ENCODE results near the gene FOXM1.

The FOXM1 gene

DNA sequence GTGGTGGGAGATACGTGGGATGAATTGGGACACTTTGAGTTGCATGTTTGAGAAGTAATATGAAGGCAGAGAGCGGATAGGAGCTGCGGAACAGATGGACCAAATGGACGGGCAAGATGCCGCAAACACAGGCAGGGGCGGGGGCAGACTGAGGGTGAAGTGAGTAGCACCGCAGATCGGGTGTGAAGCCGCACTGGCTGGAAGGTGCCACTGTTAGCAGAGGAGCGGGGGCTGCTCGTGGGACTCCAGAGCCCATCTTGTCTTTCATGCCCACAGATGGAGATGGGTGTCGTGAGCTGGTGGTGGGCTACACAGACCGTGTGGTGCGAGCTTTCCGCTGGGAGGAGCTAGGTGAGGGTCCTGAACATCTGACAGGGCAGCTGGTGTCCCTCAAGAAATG, 57.2 kb downstream of the FOXM1 start:
- Histone ChIP-seq H4K91ac (ENCODE audit: low read depth, low read length, poor library complexity) (no peak overlapping the region), H2BK12ac (ENCODE audit: low read length) (no peak overlapping the region), H4K8ac (ENCODE audit: low read depth, low read length) (no peak overlapping the region), H3K23ac (ENCODE audit: low read depth, low read length, poor library complexity) (peak overlapping the region; percentile 53), H2BK15ac (ENCODE audit: low read length) (no peak overlapping the region), H3K36me3 (replicated peaks in 1 of 2; ENCODE audit: control insufficient read depth in 2 of 2, insufficient read depth in 2 of 2, low read length in 2 of 2) (peaks cover 38 to 80% of the 10 kb centered on the region in 2 donors), H3K4ac (ENCODE audit: low read length) (no peak overlapping the region), H2AK5ac (ENCODE audit: low read depth, low read length) (no peak overlapping the region), H3K4me3 (ENCODE audit: low read length in 2 of 2) (no peak overlapping the region), H2BK5ac (ENCODE audit: low read length) (no peak overlapping the region), H2AFZ (ENCODE audit: low read length) (no peak overlapping the region), H3K79me1 (ENCODE audit: low read depth, low read length) (no peaks in the 10 kb centered on the region), H3K18ac (ENCODE audit: low read length) (peak overlapping the region; percentile 16), H3K4me2 (ENCODE audit: insufficient read depth, low read length, poor library complexity, severe bottlenecking) (no peak overlapping the region), H3K27me3 (ENCODE audit: control insufficient read depth in 3 of 3, insufficient read depth in 3 of 3, low read depth in 1 of 3, low read length in 3 of 3) (no peaks in the 10 kb centered on the region), H3K9me3 (replicated peaks in 1 of 2; ENCODE audit: control insufficient read depth in 2 of 2, insufficient read depth in 1 of 2, low read depth in 1 of 2, low read length in 2 of 2) (no peaks in the 10 kb centered on the region), H3K14ac (ENCODE audit: low read length) (no peak overlapping the region), H3K9ac (ENCODE audit: low read depth, low read length, poor library complexity) (no peak overlapping the region), H3K4me1 (ENCODE audit: control insufficient read depth in 2 of 2, insufficient read depth in 1 of 2, low read depth in 1 of 2, low read length in 2 of 2) (peaks cover 5 to 7% of the 10 kb centered on the region in 2 donors), H3K27ac (replicated peaks; ENCODE audit: low read length) (no peak overlapping the region), H2BK120ac (ENCODE audit: low read depth, low read length) (no peak overlapping the region)
- no peak for DNase-seq (ENCODE audit: low spot score)
- no CpG with 5 or more reads among the region's 15 CpGs for WGBS, 2 donors (ENCODE audit: extremely low coverage in 2 of 2, insufficient read length in 2 of 2, insufficient replicate concordance in 1 of 2)

DNA sequence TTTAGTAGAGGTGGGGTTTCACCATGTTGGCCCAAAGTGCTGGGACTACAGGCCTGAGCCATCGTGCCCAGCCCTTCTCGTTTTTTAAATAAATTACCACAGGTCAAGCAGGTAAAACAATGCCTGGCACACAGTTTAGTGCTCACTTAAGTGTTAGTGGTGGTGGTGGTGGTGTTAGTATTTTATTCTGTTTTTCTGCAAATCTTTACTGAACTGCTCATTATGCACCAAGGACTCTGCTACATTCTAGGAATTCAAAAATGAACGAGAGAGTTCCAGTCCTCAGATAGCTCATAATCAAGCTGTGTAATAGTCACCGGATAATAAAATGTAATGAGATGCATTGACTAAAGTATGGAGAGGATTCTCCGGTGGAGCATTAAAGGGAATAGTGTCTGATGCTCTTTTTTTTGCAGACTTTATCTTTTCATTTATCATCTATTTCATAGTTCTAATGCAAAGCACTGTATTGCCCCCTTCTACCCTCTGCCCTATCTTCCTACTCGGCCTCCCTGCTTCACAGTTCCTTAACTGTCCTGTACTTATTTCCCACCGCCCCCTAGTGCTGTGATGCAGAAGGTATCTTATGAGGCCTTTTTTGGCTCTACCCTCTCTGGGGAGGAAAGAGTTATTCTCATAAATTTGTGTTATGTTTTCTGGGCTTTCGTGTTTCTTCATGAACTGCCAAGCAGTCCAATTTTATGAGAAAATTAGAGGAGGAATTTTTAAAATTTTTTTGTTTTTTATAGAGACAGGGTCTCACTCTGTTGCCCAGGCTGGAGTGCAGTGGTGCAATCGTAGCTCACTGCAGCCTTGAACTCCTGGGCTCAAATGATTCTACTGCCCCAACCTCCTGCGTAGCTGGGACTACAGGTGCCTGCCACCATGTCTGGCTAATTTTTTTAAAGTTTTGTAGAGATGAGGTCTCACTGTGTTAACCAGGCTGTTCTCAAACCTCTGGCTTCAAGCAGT, 63.5 kb downstream of the FOXM1 start:
- Histone ChIP-seq H3K14ac (ENCODE audit: low read length) (no peak overlapping the region), H3K27ac (replicated peaks; ENCODE audit: low read length) (peak overlapping the region; percentile 95), H4K91ac (ENCODE audit: low read depth, low read length, poor library complexity) (no peak overlapping the region), H2BK12ac (ENCODE audit: low read length) (no peak overlapping the region), H2BK5ac (ENCODE audit: low read length) (no peak overlapping the region), H2AFZ (ENCODE audit: low read length) (peak overlapping the region; percentile 92), H3K9ac (ENCODE audit: low read depth, low read length, poor library complexity) (no peak overlapping the region), H3K4me2 (ENCODE audit: insufficient read depth, low read length, poor library complexity, severe bottlenecking) (peak overlapping the region; percentile 79), H3K4me1 (ENCODE audit: control insufficient read depth in 2 of 2, insufficient read depth in 1 of 2, low read depth in 1 of 2, low read length in 2 of 2) (peaks cover 0 to 6% of the 10 kb centered on the region in 2 donors), H3K36me3 (replicated peaks in 1 of 2; ENCODE audit: control insufficient read depth in 2 of 2, insufficient read depth in 2 of 2, low read length in 2 of 2) (peaks cover 9 to 21% of the 10 kb centered on the region in 2 donors), H3K9me3 (replicated peaks in 1 of 2; ENCODE audit: control insufficient read depth in 2 of 2, insufficient read depth in 1 of 2, low read depth in 1 of 2, low read length in 2 of 2) (no peaks in the 10 kb centered on the region), H3K79me1 (ENCODE audit: low read depth, low read length) (no peaks in the 10 kb centered on the region), H3K27me3 (ENCODE audit: control insufficient read depth in 3 of 3, insufficient read depth in 3 of 3, low read depth in 1 of 3, low read length in 3 of 3) (no peaks in the 10 kb centered on the region), H2BK120ac (ENCODE audit: low read depth, low read length) (no peak overlapping the region), H3K23ac (ENCODE audit: low read depth, low read length, poor library complexity) (no peak overlapping the region), H4K8ac (ENCODE audit: low read depth, low read length) (no peak overlapping the region), H3K4me3 (ENCODE audit: low read length in 2 of 2) (peak overlapping the region; percentile 77 to 96), H3K18ac (ENCODE audit: low read length) (no peak overlapping the region), H2BK15ac (ENCODE audit: low read length) (no peak overlapping the region), H3K4ac (ENCODE audit: low read length) (no peak overlapping the region), H2AK5ac (ENCODE audit: low read depth, low read length) (no peak overlapping the region)
- no CpG with 5 or more reads among the region's 10 CpGs for WGBS, 2 donors (ENCODE audit: extremely low coverage in 2 of 2, insufficient read length in 2 of 2, insufficient replicate concordance in 1 of 2)
- no peak for DNase-seq (ENCODE audit: low spot score)

DNA sequence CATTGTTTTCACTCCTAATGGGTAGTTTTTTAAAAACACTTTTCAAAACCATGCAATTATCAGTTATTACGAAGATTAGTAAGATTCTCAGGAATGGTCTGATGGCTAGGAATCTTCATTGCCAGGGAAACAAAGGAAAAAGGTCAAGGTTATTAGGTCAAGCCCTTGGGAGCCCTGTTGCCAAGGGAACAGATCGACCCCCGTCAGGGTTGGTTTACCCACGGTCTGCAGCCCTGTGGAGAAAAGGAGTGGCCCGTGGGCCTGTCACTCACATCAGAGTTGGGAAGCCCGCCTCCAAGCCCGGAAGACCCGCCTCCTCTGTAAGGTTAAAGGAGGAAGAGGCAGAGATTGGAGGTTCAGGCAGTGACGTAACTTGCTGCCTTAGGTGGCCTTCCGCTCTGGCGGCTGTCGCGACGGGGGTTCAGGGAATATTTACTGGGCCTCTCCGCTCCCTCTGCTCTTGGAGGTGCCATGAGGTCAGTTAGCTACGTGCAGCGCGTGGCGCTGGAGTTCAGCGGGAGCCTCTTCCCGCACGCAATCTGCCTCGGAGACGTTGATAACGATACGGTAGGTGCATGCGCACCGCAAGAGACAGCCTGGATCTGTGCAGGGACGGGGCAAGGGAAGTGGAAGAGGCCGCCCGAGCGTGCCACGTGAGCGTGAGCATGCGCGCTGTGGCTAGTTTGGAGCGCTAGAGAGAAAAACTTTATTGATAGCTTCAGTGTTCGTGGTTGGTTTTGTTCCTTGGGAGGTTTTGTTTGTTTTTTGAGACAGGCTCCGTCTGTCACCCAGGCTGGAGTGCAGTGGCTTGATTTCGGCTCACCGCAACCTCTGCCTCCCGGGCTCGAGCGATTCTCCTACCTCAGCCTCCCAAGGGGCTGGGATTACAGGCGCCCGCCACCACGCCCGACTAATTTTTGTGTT, 64.4 kb downstream of the FOXM1 start, which contains the start of gene ITFG2:
ITFG2 (plus strand) TSS at position 379 of the 924 bp plus-strand sequence; CDS start at position 472, 93 bp downstream.
- peaks cover under 1 to 12% of the 10 kb centered on the region in 2 donors for H3K36me3 ChIP-seq (replicated peaks in 1 of 2; ENCODE audit: control insufficient read depth in 2 of 2, insufficient read depth in 2 of 2, low read length in 2 of 2)
- peak; percentile 98 for DNase-seq (ENCODE audit: low spot score)
- H2BK5ac ChIP-seq (ENCODE audit: low read length), result no peak within 1 kb of the TSS
- no CpG with 5 or more reads among the region's 48 CpGs for WGBS, 2 donors (ENCODE audit: extremely low coverage in 2 of 2, insufficient read length in 2 of 2, insufficient replicate concordance in 1 of 2)
- no peaks in the 10 kb centered on the region for H3K9me3 ChIP-seq (replicated peaks in 1 of 2; ENCODE audit: control insufficient read depth in 2 of 2, insufficient read depth in 1 of 2, low read depth in 1 of 2, low read length in 2 of 2)
- H3K4me1 ChIP-seq (ENCODE audit: control insufficient read depth in 2 of 2, insufficient read depth in 1 of 2, low read depth in 1 of 2, low read length in 2 of 2), result peaks cover 0 to 6% of the 10 kb centered on the region in 2 donors
- H2AFZ ChIP-seq (ENCODE audit: low read length), result peak within 1 kb of the TSS; percentile 92
- H3K9ac ChIP-seq (ENCODE audit: low read depth, low read length, poor library complexity), result peak within 1 kb of the TSS; percentile 99
- H3K79me1 ChIP-seq (ENCODE audit: low read depth, low read length), result no peaks in the 10 kb centered on the region
- no peak within 1 kb of the TSS for H4K8ac ChIP-seq (ENCODE audit: low read depth, low read length)
- no peak within 1 kb of the TSS for H4K91ac ChIP-seq (ENCODE audit: low read depth, low read length, poor library complexity)
- H2BK12ac ChIP-seq (ENCODE audit: low read length), result no peak within 1 kb of the TSS
- H2BK15ac ChIP-seq (ENCODE audit: low read length), result no peak within 1 kb of the TSS
- peak within 1 kb of the TSS; percentile 79 for H3K4me2 ChIP-seq (ENCODE audit: insufficient read depth, low read length, poor library complexity, severe bottlenecking)
- H2BK120ac ChIP-seq (ENCODE audit: low read depth, low read length), result no peak within 1 kb of the TSS
- H3K27ac ChIP-seq (replicated peaks; ENCODE audit: low read length), result peak within 1 kb of the TSS; percentile 95
- H3K4me3 ChIP-seq (ENCODE audit: low read length in 2 of 2), result peak within 1 kb of the TSS; percentile 77 to 96
- no peaks in the 10 kb centered on the region for H3K27me3 ChIP-seq (ENCODE audit: control insufficient read depth in 3 of 3, insufficient read depth in 3 of 3, low read depth in 1 of 3, low read length in 3 of 3)
- H3K18ac ChIP-seq (ENCODE audit: low read length), result peak within 1 kb of the TSS; percentile 100
- H3K4ac ChIP-seq (ENCODE audit: low read length), result no peak within 1 kb of the TSS
- no peak within 1 kb of the TSS for H2AK5ac ChIP-seq (ENCODE audit: low read depth, low read length)
- H3K23ac ChIP-seq (ENCODE audit: low read depth, low read length, poor library complexity), result peak within 1 kb of the TSS; percentile 100
- H3K14ac ChIP-seq (ENCODE audit: low read length), result peak within 1 kb of the TSS; percentile 100

All from neuronal stem cell (in vitro differentiated cells).